Jurkat, Clone E6-1 (cell line): ENCODE data around the gene SARM1.

Experiments
- DNase-seq: peaks from one replicate; pipeline ENCODE4 v3.0.0-alpha.2; 2011; ENCODE audit warnings: low read depth, low spot score
- H3K4me3 ChIP-seq: 2 replicates; pipeline ENCODE4 v1.5.1; 2011; ENCODE audit warnings: mild to moderate bottlenecking, low read length, control low read depth, moderate library complexity

Gene SARM1

GRCh38 chr17:28449859-28450258, 78.4 kb downstream of the SARM1 start:
- H3K4me3 ChIP-seq: no peak overlapping the region
- no peak for DNase-seq
